Keratinocyte (primary cell): Measurements from ENCODE around the gene EYS. TPM values are rescaled to one million over a fixed set of nuclear protein-coding genes. Genes with fewer than 3 reads are reported as not detected.

Experiments
- DNase-seq: peaks from one replicate; pipeline ENCODE4 v3.0.0-alpha.2; 2011; ENCODE audit warnings: low read depth, missing footprints, low spot score
- FAIRE-seq: peaks from 2 replicates; lab custom pipeline; 2011; peaks lifted over from hg19 to GRCh38; lab: Jason Lieb, UNC
- H2AFZ ChIP-seq: 2 replicates; pipeline ENCODE4 v1.6.0; 2012; ENCODE audit warnings: low read length, control low read depth, inconsistent platforms; ENCODE audit not compliant: control insufficient read depth
- H3K27ac ChIP-seq: 2 replicates; pipeline ENCODE4 v1.5.1; 2011; ENCODE audit warnings: low read length; ENCODE audit not compliant: control insufficient read depth, insufficient read depth
- H3K27me3 ChIP-seq: 3 replicates; pipeline ENCODE4 v1.6.0; 2011; ENCODE audit warnings: low read length; ENCODE audit not compliant: control insufficient read depth, insufficient read depth; ENCODE audit errors: extremely low read depth
- H3K36me3 ChIP-seq, 2 experiments: 2 replicates in 1 of 2; 3 replicates in 1 of 2; pipeline ENCODE4 v1.5.1; 2011; ENCODE audit warnings: low read length in 2 of 2, mild to moderate bottlenecking in 1 of 2; ENCODE audit not compliant: control insufficient read depth in 2 of 2, insufficient read depth in 2 of 2; ENCODE audit errors: extremely low read depth in 1 of 2
- H3K4me1 ChIP-seq: 3 replicates; pipeline ENCODE4 v1.5.1; 2011; ENCODE audit warnings: low read length; ENCODE audit not compliant: control insufficient read depth, insufficient read depth; ENCODE audit errors: extremely low read depth
- H3K4me2 ChIP-seq: 3 replicates; pipeline ENCODE4 v1.6.0; 2011; ENCODE audit warnings: low read depth, low read length; ENCODE audit not compliant: control insufficient read depth, insufficient read depth; ENCODE audit errors: extremely low read depth
- H3K4me3 ChIP-seq, 3 experiments: fragments of 200-600 bp in 1 of 3; sonication (generic) in 1 of 3; 2 replicates in 2 of 3; 3 replicates in 1 of 3; pipeline ENCODE4 v1.5.1; 2011 to 2016; ENCODE audit warnings: low read length in 3 of 3, mild to moderate bottlenecking in 3 of 3, control low read depth in 2 of 3, inconsistent platforms in 1 of 3, low read depth in 1 of 3, mixed read lengths in 1 of 3, mixed run types in 1 of 3, moderate library complexity in 1 of 3; ENCODE audit not compliant: control insufficient read depth in 2 of 3, insufficient read depth in 2 of 3; ENCODE audit errors: extremely low read depth in 1 of 3
- H3K79me2 ChIP-seq: 2 replicates; pipeline ENCODE4 v1.6.0; 2012; ENCODE audit warnings: low read length; ENCODE audit not compliant: control insufficient read depth, insufficient read depth
- H3K9ac ChIP-seq: 3 replicates; pipeline ENCODE4 v1.6.0; 2011; ENCODE audit warnings: low read length; ENCODE audit not compliant: control insufficient read depth, insufficient read depth; ENCODE audit errors: extremely low read depth
- H3K9me1 ChIP-seq: 3 replicates; pipeline ENCODE4 v1.6.0; 2011; ENCODE audit warnings: low read length; ENCODE audit not compliant: control insufficient read depth, insufficient read depth; ENCODE audit errors: extremely low read depth
- H3K9me3 ChIP-seq: 2 replicates; pipeline ENCODE4 v1.5.1; 2012; ENCODE audit warnings: low read depth, low read length; ENCODE audit not compliant: control insufficient read depth
- H4K20me1 ChIP-seq: 3 replicates; pipeline ENCODE4 v1.6.0; 2011; ENCODE audit warnings: low read length; ENCODE audit not compliant: control insufficient read depth, insufficient read depth; ENCODE audit errors: extremely low read depth
- CTCF ChIP-seq, 3 experiments: IDR thresholded peaks in 1 of 3; conservative IDR thresholded peaks in 1 of 3; optimal IDR thresholded peaks in 1 of 3; 2 replicates in 2 of 3; 3 replicates in 1 of 3; pipeline versions ENCODE3 to v1.5.1; 2011; ENCODE audit warnings: low read length in 3 of 3, mild to moderate bottlenecking in 3 of 3, moderate library complexity in 2 of 3, control low read depth in 1 of 3, inconsistent platforms in 1 of 3; ENCODE audit not compliant: insufficient read depth in 2 of 3; ENCODE audit errors: extremely low read depth in 1 of 3
- EZH2 ChIP-seq: IDR thresholded peaks from one replicate; pipeline ENCODE4 v1.6.1; 2012; ENCODE audit warnings: inconsistent platforms, mild to moderate bottlenecking, low read length, moderate library complexity
- dilution Hi-C: fragments of 300-500 bp; cut with MboI; formaldehyde crosslinking; loops from one replicate; pipeline ENCODE4 v1.7.0; 2020; ENCODE audit warnings: low sequenced_read_pairs; ENCODE audit not compliant: extremely low pct_ligation_motif_present
- polyA minus RNA-seq, 3 experiments: library from RNA; depleted of rRNA, polyadenylated mRNA; stranded (reverse); fragments of >200 nt; gene quantifications; 1 replicate in 1 of 3; 2 replicates in 1 of 3; 3 replicates in 1 of 3; pipeline ENCODE4 v1.2.3, GENCODE V29; 2011
- polyA plus RNA-seq, 5 experiments: library from polyadenylated mRNA; depleted of rRNA in 3 of 5; stranded (reverse) in 3 of 5; stranded (forward) in 1 of 5; unstranded in 1 of 5; fragments of >200 nt; gene quantifications; 1 replicate in 1 of 5; 2 replicates in 3 of 5; 3 replicates in 1 of 5; pipeline versions ENCODE4 v1.2.1 to v1.2.3, GENCODE V29; 2011 to 2012; ENCODE audit warnings: missing spikeins in 2 of 5, low read depth in 1 of 5, low replicate concordance in 1 of 5

The EYS gene
- polyA plus RNA-seq (0.17 to 0.34 TPM (median 0.24 TPM) in 3 replicates), polyA minus RNA-seq (0.07 to 0.10 TPM in 2 of 3 replicates, not detected in the other)
- polyA plus RNA-seq (2011; ENCODE audit: low read depth), result 0.10 TPM
- polyA plus RNA-seq (2011; cell fraction: cytosol; rRNA removed), result 0.31 and 0.32 TPM in 2 replicates
- 0.08 and 0.41 TPM in 2 replicates for polyA plus RNA-seq (2011; cell fraction: nucleus; rRNA removed)
- 0.04 and 0.31 TPM in 2 replicates for polyA plus RNA-seq (2012; ENCODE audit: low replicate concordance)
- polyA minus RNA-seq (2011; cell fraction: cytosol; rRNA and poly(A)+ RNA removed), result not detected
- 0.11 and 0.78 TPM in 2 replicates for polyA minus RNA-seq (2011; cell fraction: nucleus; rRNA and poly(A)+ RNA removed)

GRCh38 chr6:65707126-65707826 lies at the start of gene EYS:
EYS (minus strand) TSS chr6:65707226; CDS start chr6:65495410, 211,816 bp downstream.
- FAIRE-seq (no peak), DNase-seq (no peak)
- Histone ChIP-seq H3K9me3 (no peaks in the 10 kb centered on the region), H3K27ac (no peak within 1 kb of the TSS), H2AFZ (no peak within 1 kb of the TSS), H3K36me3 (no peaks in the 10 kb centered on the region), H3K9me1 (no peaks in the 10 kb centered on the region), H4K20me1 (no peaks in the 10 kb centered on the region), H3K4me3 (no peak within 1 kb of the TSS), H3K4me1 (no peaks in the 10 kb centered on the region), H3K27me3 (no peaks in the 10 kb centered on the region), H3K9ac (no peak within 1 kb of the TSS), H3K4me2 (no peak within 1 kb of the TSS), H3K79me2 (no peaks in the 10 kb centered on the region)
- TF ChIP-seq CTCF (optimal IDR thresholded peaks at IDR 0.05 in 1 of 3, IDR thresholded peaks at IDR 0.05 in 1 of 3, conservative IDR thresholded peaks at IDR 0.05 in 1 of 3; ENCODE audit: extremely low read depth in 1 of 3, insufficient read depth in 2 of 3, low read length in 3 of 3), result no peak
- TF ChIP-seq EZH2, result no peak
- dilution Hi-C loops, result no loop called here

- no peak for FAIRE-seq
- H3K4me3 ChIP-seq, result no peak overlapping the region
- H3K9ac ChIP-seq, result no peak overlapping the region
Measured at GRCh38 chr6:65746302-65746701, 39.3 kb upstream of the EYS start.

More at GRCh38 chr6:65746302-65746701, 39.3 kb upstream of the EYS start:
- no peak overlapping the region for H2AFZ ChIP-seq
- no peaks in the 10 kb centered on the region for H3K27me3 ChIP-seq
- no peaks in the 10 kb centered on the region for H4K20me1 ChIP-seq
- H3K36me3 ChIP-seq, result no peaks in the 10 kb centered on the region
- no peak overlapping the region for H3K27ac ChIP-seq
- dilution Hi-C loops, result no loop called here
- no peak overlapping the region for H3K4me2 ChIP-seq
- H3K9me3 ChIP-seq, result no peaks in the 10 kb centered on the region
- DNase-seq, result no peak
- no peaks in the 10 kb centered on the region for H3K4me1 ChIP-seq
- no peaks in the 10 kb centered on the region for H3K79me2 ChIP-seq
- no peaks in the 10 kb centered on the region for H3K9me1 ChIP-seq
- TF ChIP-seq CTCF (optimal IDR thresholded peaks at IDR 0.05 in 1 of 3, IDR thresholded peaks at IDR 0.05 in 1 of 3, conservative IDR thresholded peaks at IDR 0.05 in 1 of 3; ENCODE audit: extremely low read depth in 1 of 3, insufficient read depth in 2 of 3, low read length in 3 of 3) (no peak), EZH2 (no peak)
